Measurements from ENCODE around the gene ZBTB16. TPM values are rescaled to one million over a fixed set of nuclear protein-coding genes. Genes with fewer than 3 reads are reported as not detected.

The ZBTB16 gene
- total and polyA plus RNA-seq, 2 donors (not counting 3 experiments of a cell fraction or from before 2014, with no cell fraction given) = 9.8 to 20.3 TPM

GRCh38 chr11:114063149-114063828, 3.8 kb downstream of the ZBTB16 start:
- Histone ChIP-seq H3K79me2 (ENCODE audit: control insufficient read depth, insufficient read depth, low read length) (peaks cover 6% of the 10 kb centered on the region), H2AFZ (ENCODE audit: low read depth, low read length) (no peak overlapping the region), H3K27me3 (ENCODE audit: control insufficient read depth in 2 of 2, insufficient read depth in 2 of 2, low read length in 2 of 2) (no peaks in the 10 kb centered on the region), H3K36me3 (ENCODE audit: control insufficient read depth in 2 of 2, extremely low read depth in 1 of 2, insufficient read depth in 2 of 2, low read length in 2 of 2) (peaks cover 2 to 22% of the 10 kb centered on the region in 2 experiments), H3K27ac (ENCODE audit: insufficient read depth, low read depth, low read length) (no peak overlapping the region), H3K4me2 (ENCODE audit: insufficient read depth, low read length) (no peak overlapping the region), H3K9me1 (replicated peaks; ENCODE audit: control insufficient read depth, extremely low read depth, insufficient read depth, low read length) (no peaks in the 10 kb centered on the region), H3K9ac (replicated peaks; ENCODE audit: extremely low read depth, insufficient read depth, low read length) (no peak overlapping the region), H4K20me1 (replicated peaks; ENCODE audit: control insufficient read depth, extremely low read depth, insufficient read depth, low read length) (no peaks in the 10 kb centered on the region), H3K4me1 (ENCODE audit: control insufficient read depth, extremely low read depth, insufficient read depth, low read length) (peaks cover 8% of the 10 kb centered on the region), H3K4me3 (replicated peaks in 1 of 3; ENCODE audit: insufficient read depth in 1 of 3, low read depth in 1 of 3, low read length in 3 of 3) (no peak overlapping the region), H3K9me3 (replicated peaks; ENCODE audit: control insufficient read depth, insufficient read depth, low read length) (no peaks in the 10 kb centered on the region)
- no peak for TF ChIP-seq GATA2 (IDR thresholded peaks at IDR 0.05; ENCODE audit: insufficient read depth, insufficient read length, low read depth, low read length)
- no peak for TF ChIP-seq POLR2A (IDR thresholded peaks at IDR 0.05; ENCODE audit: low read depth, low read length)
- TF ChIP-seq JUN (IDR thresholded peaks at IDR 0.05; ENCODE audit: borderline replicate concordance, insufficient read depth, insufficient read length, low read depth) = no peak
- TF ChIP-seq MYC (IDR thresholded peaks at IDR 0.05; ENCODE audit: low read depth, low read length) = no peak
- no peak for TF ChIP-seq FOS (IDR thresholded peaks at IDR 0.05; ENCODE audit: borderline replicate concordance, insufficient read depth, low read length)
- TF ChIP-seq POLR2AphosphoS5 (IDR thresholded peaks at IDR 0.05; ENCODE audit: insufficient read depth, low read depth, low read length) = no peak
- TF ChIP-seq MAX (IDR thresholded peaks at IDR 0.05; ENCODE audit: insufficient read depth, insufficient read length) = no peak
- intact Hi-C loops (cut with micrococcal nuclease) = no loop called here
- DNase-seq (ENCODE audit: low read depth, low spot score) = no peak
- dilution Hi-C loops (cut with MboI; ENCODE audit: extremely low pct_ligation_motif_present, low sequenced_read_pairs) = no loop called here
- FAIRE-seq = no peak
- POLR2A ChIA-PET = no interaction called here
- BruUV-seq (replicated peaks) = no TSS peak
- CTCF ChIA-PET = interaction anchor here (1.0 kb wide), 1 partner anchor 198 kb away, joined by 3 read pairs; no protein-coding TSS in a partner anchor

- peaks cover 2 to 22% of the 10 kb centered on the region in 2 experiments for H3K36me3 ChIP-seq (ENCODE audit: control insufficient read depth in 2 of 2, extremely low read depth in 1 of 2, insufficient read depth in 2 of 2, low read length in 2 of 2)
- dilution Hi-C loops (cut with MboI; ENCODE audit: extremely low pct_ligation_motif_present, low sequenced_read_pairs) = no loop called here
- no TSS peak for BruUV-seq (replicated peaks)
- no peaks in the 10 kb centered on the region for H4K20me1 ChIP-seq (replicated peaks; ENCODE audit: control insufficient read depth, extremely low read depth, insufficient read depth, low read length)
- H3K4me1 ChIP-seq (ENCODE audit: control insufficient read depth, extremely low read depth, insufficient read depth, low read length) = peaks cover 8% of the 10 kb centered on the region
- no peak overlapping the region for H3K4me3 ChIP-seq (replicated peaks in 1 of 3; ENCODE audit: insufficient read depth in 1 of 3, low read depth in 1 of 3, low read length in 3 of 3)
- H2AFZ ChIP-seq (ENCODE audit: low read depth, low read length) = no peak overlapping the region
- FAIRE-seq (no peak), DNase-seq (ENCODE audit: low read depth, low spot score) (no peak)
- H3K9me3 ChIP-seq (replicated peaks; ENCODE audit: control insufficient read depth, insufficient read depth, low read length) = no peaks in the 10 kb centered on the region
- TF ChIP-seq EZH2 (IDR thresholded peaks at IDR 0.05; ENCODE audit: borderline replicate concordance, low read depth, low read length, severe bottlenecking) = no peak
- no peak for TF ChIP-seq FOS (IDR thresholded peaks at IDR 0.05; ENCODE audit: borderline replicate concordance, insufficient read depth, low read length)
- no peak for TF ChIP-seq GATA2 (IDR thresholded peaks at IDR 0.05; ENCODE audit: insufficient read depth, insufficient read length, low read depth, low read length)
- no peak for TF ChIP-seq POLR2AphosphoS5 (IDR thresholded peaks at IDR 0.05; ENCODE audit: insufficient read depth, low read depth, low read length)
- no peak for TF ChIP-seq MYC (IDR thresholded peaks at IDR 0.05; ENCODE audit: low read depth, low read length)
- no peak for TF ChIP-seq MAX (IDR thresholded peaks at IDR 0.05; ENCODE audit: insufficient read depth, insufficient read length)
- TF ChIP-seq JUN (IDR thresholded peaks at IDR 0.05; ENCODE audit: borderline replicate concordance, insufficient read depth, insufficient read length, low read depth) = no peak
- no peak for TF ChIP-seq CTCF (IDR thresholded peaks at IDR 0.05; ENCODE audit: extremely low read depth in 1 of 2, insufficient read depth in 1 of 2, low read depth in 1 of 2, low read length in 2 of 2)
- TF ChIP-seq POLR2A (IDR thresholded peaks at IDR 0.05; ENCODE audit: low read depth, low read length) = no peak
- H3K27me3 ChIP-seq (ENCODE audit: control insufficient read depth in 2 of 2, insufficient read depth in 2 of 2, low read length in 2 of 2) = no peaks in the 10 kb centered on the region
- ChIA-PET POLR2A (no interaction called here), CTCF (interaction anchor here (1.0 kb wide), 1 partner anchor 198 kb away, joined by 3 read pairs; no protein-coding TSS in a partner anchor)
- H3K4me2 ChIP-seq (ENCODE audit: insufficient read depth, low read length) = no peak overlapping the region
- intact Hi-C loops (cut with micrococcal nuclease) = no loop called here
- H3K9ac ChIP-seq (replicated peaks; ENCODE audit: extremely low read depth, insufficient read depth, low read length) = no peak overlapping the region
- no peak overlapping the region for H3K27ac ChIP-seq (ENCODE audit: insufficient read depth, low read depth, low read length)
- peaks cover 6% of the 10 kb centered on the region for H3K79me2 ChIP-seq (ENCODE audit: control insufficient read depth, insufficient read depth, low read length)
- H3K9me1 ChIP-seq (replicated peaks; ENCODE audit: control insufficient read depth, extremely low read depth, insufficient read depth, low read length) = no peaks in the 10 kb centered on the region
Measured at GRCh38 chr11:114063829-114064201, 4.3 kb downstream of the ZBTB16 start.

Data from endothelial cell of umbilical vein (primary cell).